ENCODE measurements around the gene C6orf120. TPM values are rescaled to one million over a fixed set of nuclear protein-coding genes. Genes with fewer than 3 reads are reported as not detected.
A peak's percentile ranks its signal among the peaks of the same experiment; 100 is the strongest.

Gene C6orf120
- total RNA-seq, 1 experiment from 2014 or later, result 23.2 TPM

DNA sequence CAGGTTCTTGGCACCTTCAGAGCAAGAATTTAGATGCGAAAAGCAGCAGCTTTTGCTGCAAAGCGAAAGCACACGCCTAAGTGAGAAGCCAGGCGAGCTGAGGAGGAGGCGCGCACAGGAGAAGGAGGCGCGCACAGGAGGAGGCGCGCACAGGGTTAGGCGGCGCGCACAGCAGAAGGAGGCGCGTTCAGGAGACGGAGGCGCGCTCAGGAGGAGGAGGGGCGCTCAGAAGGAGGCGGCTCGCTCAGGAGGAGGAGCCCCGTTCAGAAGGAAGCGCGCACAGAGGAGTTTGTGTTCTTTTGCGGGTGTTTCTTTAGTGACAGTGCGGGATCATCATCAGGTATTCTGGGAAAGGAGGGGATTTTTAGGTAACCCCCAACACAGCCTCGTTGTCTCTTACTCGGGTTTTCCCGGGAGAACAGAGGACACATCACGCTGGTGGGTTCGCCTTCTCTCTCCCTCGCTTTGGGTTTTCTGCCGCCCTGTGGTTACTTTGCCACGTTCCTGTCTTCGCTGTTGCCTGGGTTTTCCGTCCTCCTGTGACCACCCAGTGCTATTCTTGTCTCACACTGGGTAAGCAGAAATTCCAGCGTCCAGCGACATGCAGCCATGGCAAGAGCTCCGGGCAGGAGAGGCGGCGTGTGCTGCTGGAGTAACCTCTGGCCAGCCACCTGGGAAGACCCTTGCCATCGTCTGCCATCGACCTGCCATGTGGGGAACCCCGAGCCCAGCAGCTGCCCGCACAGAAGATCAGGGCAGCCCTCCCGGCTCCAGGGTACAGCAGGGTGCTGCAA is 47.1 kb upstream of the C6orf120 start:
- no TSS peak for BruUV-seq (replicated peaks)

DNA sequence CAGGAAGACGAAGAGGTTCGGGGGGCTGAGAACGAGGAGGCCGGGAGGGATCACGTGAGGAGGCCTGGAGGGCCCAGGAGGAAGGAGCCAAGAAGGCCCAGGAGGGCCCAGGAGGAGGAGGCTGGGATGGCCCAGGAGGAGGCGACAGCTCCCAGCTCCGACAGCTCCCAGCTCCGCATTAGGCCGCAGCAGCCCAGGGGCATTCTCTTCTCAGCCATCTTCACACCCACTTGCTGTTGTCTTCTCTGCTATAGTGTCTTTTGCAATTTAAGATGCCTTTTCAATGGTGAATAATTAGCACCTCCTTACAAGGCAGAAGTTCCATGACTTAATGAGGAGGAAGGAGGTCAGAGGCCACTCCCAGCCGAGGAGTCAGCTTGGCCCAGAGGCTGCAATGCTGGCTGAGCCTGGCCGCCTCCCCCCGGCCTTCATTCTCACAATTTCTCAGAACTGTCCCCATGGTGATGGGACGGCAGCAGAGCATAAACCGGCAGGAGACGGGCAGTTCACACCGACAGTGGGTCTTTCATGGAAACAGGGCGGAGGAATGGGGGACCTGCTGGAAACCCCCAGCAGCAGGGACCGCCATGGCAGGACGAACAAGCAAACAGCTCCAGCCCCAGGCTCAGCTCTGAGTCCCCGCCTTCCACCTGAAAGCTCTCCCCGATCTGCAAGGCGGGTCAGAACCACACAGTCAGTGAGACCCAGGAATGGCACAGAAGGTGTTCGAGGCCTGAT is 45.2 kb upstream of the C6orf120 start:
- no TSS peak for BruUV-seq (replicated peaks)
- no peak overlapping the region for H3K4me3 ChIP-seq (ENCODE audit: low read depth, low read length, poor library complexity, severe bottlenecking)
- no peak overlapping the region for H3K27ac ChIP-seq (ENCODE audit: low read depth, low read length, poor library complexity, severe bottlenecking)
- ChIA-PET POLR2A (ENCODE audit: low non-redundant PET) (no interaction called here), CTCF (no interaction called here)
- H3K36me3 ChIP-seq (ENCODE audit: insufficient read depth, low read length, poor library complexity, severe bottlenecking), result peaks cover 4% of the 10 kb centered on the region
- no peaks in the 10 kb centered on the region for H3K27me3 ChIP-seq (replicated peaks; ENCODE audit: insufficient read depth, low read depth, low read length, poor library complexity)
- intact Hi-C loops (cut with micrococcal nuclease; ENCODE audit: unreplicated experiment), result loop anchor here (10.0 kb wide), 1 partner anchor 762 kb away; no protein-coding TSS in a partner anchor
- TF ChIP-seq EZH2 (IDR thresholded peaks at IDR 0.05; ENCODE audit: borderline replicate concordance, low read depth, low read length, poor library complexity, severe bottlenecking), result no peak
- TF ChIP-seq, protein P1, sequence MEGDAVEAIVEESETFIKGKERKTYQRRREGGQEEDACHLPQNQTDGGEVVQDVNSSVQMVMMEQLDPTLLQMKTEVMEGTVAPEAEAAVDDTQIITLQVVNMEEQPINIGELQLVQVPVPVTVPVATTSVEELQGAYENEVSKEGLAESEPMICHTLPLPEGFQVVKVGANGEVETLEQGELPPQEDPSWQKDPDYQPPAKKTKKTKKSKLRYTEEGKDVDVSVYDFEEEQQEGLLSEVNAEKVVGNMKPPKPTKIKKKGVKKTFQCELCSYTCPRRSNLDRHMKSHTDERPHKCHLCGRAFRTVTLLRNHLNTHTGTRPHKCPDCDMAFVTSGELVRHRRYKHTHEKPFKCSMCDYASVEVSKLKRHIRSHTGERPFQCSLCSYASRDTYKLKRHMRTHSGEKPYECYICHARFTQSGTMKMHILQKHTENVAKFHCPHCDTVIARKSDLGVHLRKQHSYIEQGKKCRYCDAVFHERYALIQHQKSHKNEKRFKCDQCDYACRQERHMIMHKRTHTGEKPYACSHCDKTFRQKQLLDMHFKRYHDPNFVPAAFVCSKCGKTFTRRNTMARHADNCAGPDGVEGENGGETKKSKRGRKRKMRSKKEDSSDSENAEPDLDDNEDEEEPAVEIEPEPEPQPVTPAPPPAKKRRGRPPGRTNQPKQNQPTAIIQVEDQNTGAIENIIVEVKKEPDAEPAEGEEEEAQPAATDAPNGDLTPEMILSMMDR (conservative IDR thresholded peaks at IDR 0.05; ENCODE audit: low read depth, low read length), result no peak
- no peaks in the 10 kb centered on the region for H3K9me3 ChIP-seq (ENCODE audit: low read depth, low read length, poor library complexity, severe bottlenecking)
- H3K4me1 ChIP-seq (ENCODE audit: insufficient read depth, low read length, poor library complexity, severe bottlenecking), result no peaks in the 10 kb centered on the region
- no peak for DNase-seq (ENCODE audit: low spot score)

More for the DNA sequence above, 47.1 kb upstream of the C6orf120 start:
- DNase-seq (ENCODE audit: low spot score), result peak; percentile 76
- Histone ChIP-seq H3K9me3 (ENCODE audit: low read depth, low read length, poor library complexity, severe bottlenecking) (no peaks in the 10 kb centered on the region), H3K27me3 (replicated peaks; ENCODE audit: insufficient read depth, low read depth, low read length, poor library complexity) (no peaks in the 10 kb centered on the region), H3K4me3 (ENCODE audit: low read depth, low read length, poor library complexity, severe bottlenecking) (peak overlapping the region; percentile 46), H3K36me3 (ENCODE audit: insufficient read depth, low read length, poor library complexity, severe bottlenecking) (peaks cover 4% of the 10 kb centered on the region), H3K27ac (ENCODE audit: low read depth, low read length, poor library complexity, severe bottlenecking) (peak overlapping the region; percentile 42), H3K4me1 (ENCODE audit: insufficient read depth, low read length, poor library complexity, severe bottlenecking) (no peaks in the 10 kb centered on the region)
- CTCF ChIA-PET, result interaction anchor here (0.5 kb wide), 1 partner anchor 1631 kb away, joined by 5 read pairs; no protein-coding TSS in a partner anchor
- POLR2A ChIA-PET (ENCODE audit: low non-redundant PET), result no interaction called here
- intact Hi-C loops (cut with micrococcal nuclease; ENCODE audit: unreplicated experiment), result loop anchor here (10.0 kb wide), 1 partner anchor 760 kb away; no protein-coding TSS in a partner anchor
- TF ChIP-seq EZH2 (IDR thresholded peaks at IDR 0.05; ENCODE audit: borderline replicate concordance, low read depth, low read length, poor library complexity, severe bottlenecking), result no peak
- TF ChIP-seq, protein P1 (conservative IDR thresholded peaks at IDR 0.05; ENCODE audit: low read depth, low read length), result peak; percentile 27; the same call in 1 of the 2 replicates

DNA sequence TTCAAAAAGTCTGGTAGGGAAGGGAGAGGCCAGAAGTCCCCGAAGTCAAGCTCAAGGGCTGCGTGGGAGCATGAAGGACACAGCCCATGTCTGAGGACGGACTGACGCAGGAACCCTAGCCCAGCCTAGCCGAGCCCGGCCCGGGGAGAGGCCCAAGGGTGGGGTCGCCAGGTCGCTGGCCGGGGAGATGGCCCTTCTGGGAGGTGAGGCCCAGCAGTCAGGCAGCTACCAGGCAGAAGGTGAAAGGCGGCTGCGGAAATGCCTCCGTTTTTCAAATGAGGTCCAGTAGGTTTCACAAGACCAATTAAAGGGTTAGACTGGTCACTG is 44.7 kb upstream of the C6orf120 start:
- H3K4me1 ChIP-seq (ENCODE audit: insufficient read depth, low read length, poor library complexity, severe bottlenecking), result no peaks in the 10 kb centered on the region
- H3K27me3 ChIP-seq (replicated peaks; ENCODE audit: insufficient read depth, low read depth, low read length, poor library complexity), result no peaks in the 10 kb centered on the region
- no peaks in the 10 kb centered on the region for H3K9me3 ChIP-seq (ENCODE audit: low read depth, low read length, poor library complexity, severe bottlenecking)
- no TSS peak for BruUV-seq (replicated peaks)
- ChIA-PET CTCF (no interaction called here), POLR2A (ENCODE audit: low non-redundant PET) (no interaction called here)
- H3K27ac ChIP-seq (ENCODE audit: low read depth, low read length, poor library complexity, severe bottlenecking), result no peak overlapping the region
- peaks cover 4% of the 10 kb centered on the region for H3K36me3 ChIP-seq (ENCODE audit: insufficient read depth, low read length, poor library complexity, severe bottlenecking)
- intact Hi-C loops (cut with micrococcal nuclease; ENCODE audit: unreplicated experiment), result loop anchor here (10.0 kb wide), 1 partner anchor 762 kb away; no protein-coding TSS in a partner anchor
- no peak for DNase-seq (ENCODE audit: low spot score)
- TF ChIP-seq, protein P1 (conservative IDR thresholded peaks at IDR 0.05; ENCODE audit: low read depth, low read length), result no peak
- no peak for TF ChIP-seq EZH2 (IDR thresholded peaks at IDR 0.05; ENCODE audit: borderline replicate concordance, low read depth, low read length, poor library complexity, severe bottlenecking)
- H3K4me3 ChIP-seq (ENCODE audit: low read depth, low read length, poor library complexity, severe bottlenecking), result no peak overlapping the region
